RWPE2 (cell line): Measurements from ENCODE around the gene TSHZ2.

ENCODE experiments used
- ATAC-seq: fragments of 200-7000 bp; cut with Tn5 transposase; 3 replicates; pipeline ENCODE4 v1.9.1; 2021; ENCODE audit warnings: low read depth
- DNase-seq: peaks from one replicate; pipeline ENCODE4 v3.0.0-alpha.2; 2020; ENCODE audit warnings: low spot score
- H3K27ac ChIP-seq: fragments of 450-650 bp; 2 replicates; pipeline ENCODE4 v1.5.1; 2017; ENCODE audit warnings: mild to moderate bottlenecking; ENCODE audit not compliant: poor library complexity, severe bottlenecking
- H3K27me3 ChIP-seq: fragments of 250-450 bp; sonication (Bioruptor Pico); 2 replicates; pipeline ENCODE4 v1.5.1; 2021; ENCODE audit warnings: mild to moderate bottlenecking, moderate library complexity; ENCODE audit not compliant: insufficient read depth, poor library complexity, severe bottlenecking
- H3K36me3 ChIP-seq: fragments of 250-450 bp; sonication (Bioruptor Pico); 2 replicates; pipeline ENCODE4 v1.5.1; 2020; ENCODE audit warnings: low read depth, mild to moderate bottlenecking, moderate library complexity
- H3K4me1 ChIP-seq: fragments of 250-450 bp; sonication (Bioruptor Pico); 2 replicates; pipeline ENCODE4 v1.5.1; 2021; ENCODE audit warnings: mild to moderate bottlenecking, moderate library complexity; ENCODE audit not compliant: insufficient read depth, poor library complexity, severe bottlenecking
- H3K4me3 ChIP-seq: fragments of 250-450 bp; sonication (Bioruptor Pico); 2 replicates; pipeline ENCODE4 v1.5.1; 2021; ENCODE audit warnings: mild to moderate bottlenecking, moderate library complexity; ENCODE audit not compliant: severe bottlenecking
- H3K9me3 ChIP-seq: fragments of 250-450 bp; sonication (Bioruptor Pico); 2 replicates; pipeline ENCODE4 v1.5.1; 2021; ENCODE audit warnings: mild to moderate bottlenecking, moderate library complexity; ENCODE audit not compliant: severe bottlenecking
- TF ChIP-seq, protein P1 (sequence below): fragments of 450-650 bp; IDR thresholded peaks from one replicate; pipeline ENCODE4 v1.5.1; 2017; ENCODE audit warnings: mild to moderate bottlenecking, moderate library complexity; ENCODE audit not compliant: poor library complexity, severe bottlenecking

The TSHZ2 gene

DNA sequence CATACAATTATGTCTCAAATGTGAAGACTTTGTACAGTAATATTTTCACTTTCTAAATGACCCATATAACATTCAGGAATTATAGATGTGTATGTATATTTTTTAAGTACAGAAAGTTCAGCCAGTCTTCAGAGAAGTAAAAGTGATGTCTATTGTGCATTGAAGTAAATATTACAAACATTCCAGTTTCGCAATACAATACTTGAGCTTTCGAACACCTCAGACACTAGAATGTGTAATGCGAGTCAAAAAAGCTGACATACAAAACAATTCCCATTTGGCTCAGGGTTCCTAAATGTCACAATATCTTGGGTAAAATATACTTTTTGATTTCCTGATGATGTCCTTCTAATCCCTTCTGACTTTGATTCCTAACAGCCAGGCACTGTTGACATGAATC, 520.1 kb downstream of the TSHZ2 start:
- Histone ChIP-seq H3K9me3 (no peaks in the 10 kb centered on the region), H3K4me3 (no peak overlapping the region), H3K27me3 (no peaks in the 10 kb centered on the region), H3K4me1 (peaks cover 8% of the 10 kb centered on the region), H3K27ac (no peak overlapping the region), H3K36me3 (no peaks in the 10 kb centered on the region)
- DNase-seq (no peak), ATAC-seq (peak; percentile 76)
- TF ChIP-seq, protein P1, sequence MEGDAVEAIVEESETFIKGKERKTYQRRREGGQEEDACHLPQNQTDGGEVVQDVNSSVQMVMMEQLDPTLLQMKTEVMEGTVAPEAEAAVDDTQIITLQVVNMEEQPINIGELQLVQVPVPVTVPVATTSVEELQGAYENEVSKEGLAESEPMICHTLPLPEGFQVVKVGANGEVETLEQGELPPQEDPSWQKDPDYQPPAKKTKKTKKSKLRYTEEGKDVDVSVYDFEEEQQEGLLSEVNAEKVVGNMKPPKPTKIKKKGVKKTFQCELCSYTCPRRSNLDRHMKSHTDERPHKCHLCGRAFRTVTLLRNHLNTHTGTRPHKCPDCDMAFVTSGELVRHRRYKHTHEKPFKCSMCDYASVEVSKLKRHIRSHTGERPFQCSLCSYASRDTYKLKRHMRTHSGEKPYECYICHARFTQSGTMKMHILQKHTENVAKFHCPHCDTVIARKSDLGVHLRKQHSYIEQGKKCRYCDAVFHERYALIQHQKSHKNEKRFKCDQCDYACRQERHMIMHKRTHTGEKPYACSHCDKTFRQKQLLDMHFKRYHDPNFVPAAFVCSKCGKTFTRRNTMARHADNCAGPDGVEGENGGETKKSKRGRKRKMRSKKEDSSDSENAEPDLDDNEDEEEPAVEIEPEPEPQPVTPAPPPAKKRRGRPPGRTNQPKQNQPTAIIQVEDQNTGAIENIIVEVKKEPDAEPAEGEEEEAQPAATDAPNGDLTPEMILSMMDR: no peak

DNA sequence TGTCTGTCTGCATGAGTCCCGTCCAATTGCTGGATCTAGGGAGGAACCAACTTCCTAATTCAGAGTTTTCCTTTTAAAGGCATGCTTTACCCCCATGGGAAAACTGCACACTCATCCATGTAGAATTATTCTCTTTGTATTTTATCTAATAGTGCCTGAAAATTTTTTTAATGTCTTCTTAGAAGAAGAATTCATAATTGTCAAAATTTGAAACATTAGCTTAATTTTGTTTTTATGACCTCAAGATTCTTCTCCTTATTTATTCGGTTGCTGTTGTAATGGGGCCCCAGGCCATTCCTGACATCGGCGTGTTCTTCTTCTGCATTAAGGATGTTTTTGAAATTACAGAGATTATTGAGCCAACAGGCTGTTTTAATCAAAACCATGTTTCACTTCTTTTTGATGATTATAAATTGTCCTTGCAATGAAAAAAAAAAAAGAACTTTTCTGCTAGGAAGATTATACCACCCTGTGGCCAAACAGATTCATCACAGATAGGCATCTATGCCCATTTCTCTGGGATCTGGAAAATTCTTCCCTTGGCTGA, 521.2 kb downstream of the TSHZ2 start:
- no peaks in the 10 kb centered on the region for H3K9me3 ChIP-seq
- H3K4me3 ChIP-seq: no peak overlapping the region
- no peak for ATAC-seq
- no peaks in the 10 kb centered on the region for H3K27me3 ChIP-seq
- no peak overlapping the region for H3K27ac ChIP-seq
- peaks cover 8% of the 10 kb centered on the region for H3K4me1 ChIP-seq
- DNase-seq: no peak
- TF ChIP-seq, protein P1: no peak
- no peaks in the 10 kb centered on the region for H3K36me3 ChIP-seq

DNA sequence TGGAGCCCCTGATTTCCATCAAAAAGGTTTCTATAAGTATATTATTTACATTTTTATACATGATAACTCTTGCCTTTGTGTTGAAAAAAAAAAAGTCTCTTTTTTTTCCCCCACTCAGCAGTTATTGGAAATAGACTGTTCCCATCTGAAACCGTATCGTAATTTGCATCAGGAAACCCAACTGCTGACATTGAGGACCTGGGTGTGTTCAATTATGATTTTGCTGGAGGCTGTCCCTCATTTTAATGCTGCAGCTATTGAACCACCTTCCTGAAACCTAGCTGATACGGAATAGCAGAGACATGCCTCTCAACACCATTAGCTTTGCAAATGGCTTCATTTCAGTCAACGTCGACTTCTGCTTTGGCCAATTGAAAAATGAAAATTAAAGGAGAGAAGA, 522.6 kb downstream of the TSHZ2 start:
- ATAC-seq: no peak
- TF ChIP-seq, protein P1: no peak
- Histone ChIP-seq H3K4me1 (peaks cover 8% of the 10 kb centered on the region), H3K27me3 (no peaks in the 10 kb centered on the region), H3K4me3 (no peak overlapping the region), H3K27ac (no peak overlapping the region), H3K9me3 (no peaks in the 10 kb centered on the region), H3K36me3 (no peaks in the 10 kb centered on the region)
- no peak for DNase-seq

DNA sequence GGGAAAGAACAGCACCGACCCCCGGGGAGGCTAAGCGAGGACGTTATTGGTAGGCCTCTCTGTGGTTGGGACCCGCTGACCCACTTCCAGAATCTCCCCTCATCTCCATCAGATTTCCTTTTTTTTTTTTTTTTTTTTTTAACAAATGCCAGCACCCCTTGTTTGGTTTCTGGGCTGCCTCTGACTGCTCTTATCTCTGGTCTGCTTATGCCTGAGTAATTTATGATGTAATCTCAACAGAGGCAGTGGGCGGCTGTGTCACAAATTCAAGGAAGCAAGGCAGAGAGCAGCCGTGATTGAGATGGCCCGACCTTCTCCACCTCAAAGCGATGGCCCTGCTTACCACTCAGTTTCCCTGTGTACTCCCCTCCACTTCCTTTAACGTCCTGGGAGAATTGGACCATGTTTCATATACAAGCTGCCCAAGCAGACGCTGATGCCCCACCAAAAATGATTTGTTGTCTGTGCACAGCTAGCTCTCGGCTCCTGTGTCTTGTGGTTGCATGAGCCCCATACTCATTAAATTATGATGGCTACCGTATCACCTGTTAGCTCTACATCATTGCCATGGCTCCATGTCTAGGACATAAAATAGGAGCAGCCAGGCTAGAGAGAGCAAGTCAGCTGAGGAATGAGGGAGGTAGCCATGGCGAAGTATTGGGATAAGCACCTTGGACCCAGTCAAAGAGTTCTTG, 523.4 kb downstream of the TSHZ2 start:
- Histone ChIP-seq H3K27ac (no peak overlapping the region), H3K4me3 (no peak overlapping the region), H3K9me3 (no peaks in the 10 kb centered on the region), H3K27me3 (no peaks in the 10 kb centered on the region), H3K4me1 (peaks cover 8% of the 10 kb centered on the region), H3K36me3 (peaks cover 3% of the 10 kb centered on the region; the same call in 1 of the 2 replicates)
- DNase-seq (no peak), ATAC-seq (no peak)
- TF ChIP-seq, protein P1: no peak

DNA sequence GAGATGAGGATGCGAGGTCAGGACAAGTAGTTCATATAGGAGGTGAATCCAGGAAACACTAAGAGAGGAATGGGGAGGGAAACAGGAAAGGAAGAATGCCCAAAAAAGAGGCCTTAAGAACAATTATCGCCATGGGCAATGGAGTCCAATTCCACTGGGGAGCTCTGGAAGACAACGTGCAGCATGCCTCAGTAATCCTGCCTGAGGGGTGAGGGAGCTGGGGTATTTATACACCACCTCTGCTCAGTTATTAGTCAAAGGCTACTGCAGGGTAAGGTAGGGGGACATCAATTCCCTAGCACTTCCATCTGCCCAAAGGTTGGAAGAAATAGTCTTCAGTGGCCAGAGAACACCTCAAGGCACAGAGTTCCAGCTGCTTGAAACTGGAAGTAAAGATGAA, 525.1 kb downstream of the TSHZ2 start:
- H3K4me1 ChIP-seq: peaks cover 6% of the 10 kb centered on the region
- no peak overlapping the region for H3K4me3 ChIP-seq
- H3K9me3 ChIP-seq: no peaks in the 10 kb centered on the region
- no peak for DNase-seq
- peaks cover 5% of the 10 kb centered on the region; the same call in 1 of the 2 replicates for H3K36me3 ChIP-seq
- H3K27ac ChIP-seq: no peak overlapping the region
- no peak for ATAC-seq
- TF ChIP-seq, protein P1: no peak
- no peaks in the 10 kb centered on the region for H3K27me3 ChIP-seq
